Upper lobe of right lung (tissue), 1 donor: ENCODE measurements around the gene RBFOX1. TPM values are rescaled to one million over a fixed set of nuclear protein-coding genes. Genes with fewer than 3 reads are reported as not detected.
A peak's percentile ranks its signal among the peaks of the same experiment; 100 is the strongest.

Source experiments
- ATAC-seq: fragments of 200-7000 bp; cut with Tn5 transposase; one replicate; pipeline ENCODE4 v1.9.1; 2020; ENCODE audit warnings: mild to moderate bottlenecking, moderate library complexity
- DNase-seq: peaks from one replicate; pipeline ENCODE4 v3.0.0-alpha.2; 2020
- H3K27ac ChIP-seq: fragments of 200-600 bp; one replicate; pipeline ENCODE4 v1.8.0; 2022
- H3K27me3 ChIP-seq: fragments of 200-600 bp; one replicate; pipeline ENCODE4 v1.8.0; 2022; ENCODE audit warnings: mild to moderate bottlenecking
- H3K36me3 ChIP-seq: fragments of 200-600 bp; one replicate; pipeline ENCODE4 v1.8.0; 2022
- H3K4me1 ChIP-seq: fragments of 200-600 bp; one replicate; pipeline ENCODE4 v1.8.0; 2022
- H3K4me3 ChIP-seq: fragments of 200-600 bp; one replicate; pipeline ENCODE4 v1.8.0; 2022; ENCODE audit warnings: mild to moderate bottlenecking
- H3K9me3 ChIP-seq: fragments of 200-600 bp; one replicate; pipeline ENCODE4 v1.8.0; 2022
- CTCF ChIP-seq: fragments of 200-600 bp; IDR thresholded peaks from one replicate; pipeline ENCODE4 v1.8.0; 2022; ENCODE audit warnings: antibody characterized with exemption
- intact Hi-C: fragments of 100-400 bp; cut with DNase I; formaldehyde crosslinking; loops from one replicate; pipeline ENCODE4 v1.11.0; 2022
- total RNA-seq: library from RNA; stranded (reverse); fragmentation: NEBNext Ultra II Directional; extraction: Animal tissue kit (Norgen Biotek cat#: 25700); gene quantifications from one replicate; pipeline ENCODE4 v1.2.1, GENCODE V29; 2021
- donor health status: DM: no; HTN: yes; CAD: no; lungs with severe emphysema.

RBFOX1 gene
- total RNA-seq, 1 donor from 2014 or later: not detected

GRCh38 chr16:7518158-7518557 is 185.5 kb downstream of the RBFOX1 start:
- DNase-seq (no peak), ATAC-seq (peak; percentile 24)
- Histone ChIP-seq H3K4me3 (no peak overlapping the region), H3K4me1 (no peaks in the 10 kb centered on the region), H3K36me3 (no peaks in the 10 kb centered on the region), H3K27me3 (no peaks in the 10 kb centered on the region), H3K27ac (no peak overlapping the region), H3K9me3 (no peaks in the 10 kb centered on the region)
- intact Hi-C loops: no loop called here
- TF ChIP-seq CTCF: no peak

- Histone ChIP-seq H3K36me3 (no peaks in the 10 kb centered on the region), H3K27ac (no peak overlapping the region), H3K27me3 (no peaks in the 10 kb centered on the region), H3K4me3 (no peak overlapping the region), H3K4me1 (no peaks in the 10 kb centered on the region), H3K9me3 (no peaks in the 10 kb centered on the region)
- intact Hi-C loops: no loop called here
- no peak for TF ChIP-seq CTCF
- no peak for DNase-seq
- no peak for ATAC-seq
These were observed 189.2 kb downstream of the RBFOX1 start for GRCh38 chr16:7521834-7522233.

GRCh38 chr16:7524419-7524818 is 191.8 kb downstream of the RBFOX1 start:
- DNase-seq (no peak), ATAC-seq (no peak)
- Histone ChIP-seq H3K4me3 (no peak overlapping the region), H3K36me3 (no peaks in the 10 kb centered on the region), H3K27ac (no peak overlapping the region), H3K9me3 (no peaks in the 10 kb centered on the region), H3K27me3 (no peaks in the 10 kb centered on the region), H3K4me1 (no peaks in the 10 kb centered on the region)
- intact Hi-C loops: no loop called here
- TF ChIP-seq CTCF: no peak

GRCh38 chr16:7526736-7527135 is 194.1 kb downstream of the RBFOX1 start:
- intact Hi-C loops: no loop called here
- no peaks in the 10 kb centered on the region for H3K36me3 ChIP-seq

GRCh38 chr16:7532534-7532933 is 199.9 kb downstream of the RBFOX1 start:
- intact Hi-C loops: no loop called here
- no peak for DNase-seq
- TF ChIP-seq CTCF: no peak

More at GRCh38 chr16:7526736-7527135, 194.1 kb downstream of the RBFOX1 start:
- no peaks in the 10 kb centered on the region for H3K4me1 ChIP-seq
- no peak for DNase-seq
- no peak for TF ChIP-seq CTCF
- H3K9me3 ChIP-seq: no peaks in the 10 kb centered on the region
- no peak for ATAC-seq
- no peak overlapping the region for H3K27ac ChIP-seq
- H3K4me3 ChIP-seq: no peak overlapping the region
- no peaks in the 10 kb centered on the region for H3K27me3 ChIP-seq

GRCh38 chr16:7534749-7535148 is 202.1 kb downstream of the RBFOX1 start:
- intact Hi-C loops: no loop called here
- H3K4me1 ChIP-seq: no peaks in the 10 kb centered on the region
- H3K27ac ChIP-seq: no peak overlapping the region
- TF ChIP-seq CTCF: no peak
- no peaks in the 10 kb centered on the region for H3K9me3 ChIP-seq
- H3K36me3 ChIP-seq: no peaks in the 10 kb centered on the region
- H3K4me3 ChIP-seq: no peak overlapping the region
- DNase-seq (no peak), ATAC-seq (no peak)
- no peaks in the 10 kb centered on the region for H3K27me3 ChIP-seq

More at GRCh38 chr16:7532534-7532933, 199.9 kb downstream of the RBFOX1 start:
- Histone ChIP-seq H3K27ac (no peak overlapping the region), H3K9me3 (no peaks in the 10 kb centered on the region), H3K4me1 (no peaks in the 10 kb centered on the region), H3K4me3 (no peak overlapping the region), H3K27me3 (no peaks in the 10 kb centered on the region), H3K36me3 (no peaks in the 10 kb centered on the region)
- no peak for ATAC-seq
